GM23338 (cell line): ENCODE data around the gene HUS1.
"Not testable (repeated sequence)": the region's sequence is repeated elsewhere in the genome, so short reads cannot be mapped to it uniquely, and the experiment has no call there.

Experiments
- CTCF ChIP-seq, 2 experiments: fragments of 200-600 bp in 1 of 2; sonication (generic) in 1 of 2; conservative IDR thresholded peaks; 2 replicates each; pipeline versions ENCODE4 v1.5.1 to v1.6.1; 2016 to 2017; ENCODE audit warnings: antibody characterized with exemption in 2 of 2, low read depth in 2 of 2, mild to moderate bottlenecking in 2 of 2, moderate library complexity in 1 of 2
- EZH2 ChIP-seq: fragments of 200-600 bp; sonication (generic); IDR thresholded peaks from one replicate; pipeline ENCODE4 v1.8.0; 2017; ENCODE audit warnings: antibody characterized with exemption, mild to moderate bottlenecking, low read depth; ENCODE audit not compliant: unreplicated experiment
- EZH2phosphoT487 ChIP-seq: fragments of 200-600 bp; sonication (generic); IDR thresholded peaks from one replicate; pipeline ENCODE4 v1.8.1; 2018; ENCODE audit warnings: antibody characterized with exemption; ENCODE audit not compliant: unreplicated experiment
- NANOG ChIP-seq: IDR thresholded peaks from 2 replicates; pipeline ENCODE4 v1.6.1; 2016; ENCODE audit warnings: antibody characterized with exemption, borderline replicate concordance
- POLR2AphosphoS5 ChIP-seq: IDR thresholded peaks from 2 replicates; pipeline ENCODE4 v1.6.1; 2016; ENCODE audit warnings: antibody characterized with exemption, low read depth
- REST ChIP-seq: IDR thresholded peaks from one replicate; pipeline ENCODE4 v1.6.1; 2018; ENCODE audit warnings: antibody characterized with exemption; ENCODE audit not compliant: unreplicated experiment

GRCh38 chr7:48000164-48000563, 20.7 kb upstream of the HUS1 start:
- not testable (repeated sequence) for TF ChIP-seq CTCF (conservative IDR thresholded peaks at IDR 0.05; ENCODE audit: low read depth in 2 of 2); POLR2AphosphoS5; REST; EZH2; EZH2phosphoT487; NANOG
